IMR-90 (cell line): Measurements from ENCODE around the gene FAM234B. TPM values are rescaled to one million over a fixed set of nuclear protein-coding genes. Genes with fewer than 3 reads are reported as not detected.
A peak's percentile ranks its signal among the peaks of the same experiment; 100 is the strongest.

ENCODE experiments used
- ATAC-seq: fragments of 200-7000 bp; cut with Tn5 transposase; 2 replicates; pipeline ENCODE4 v1.9.1; 2020; ENCODE audit warnings: low read depth, mild to moderate bottlenecking, moderate library complexity
- BruUV-seq: library from RNA; stranded (reverse); fragments of 400-500 nt; replicated peaks from 2 replicates; lab custom pipeline; 2021; lab: Mats Ljungman, UMichigan
- CTCF ChIA-PET: fragments of 300-600 bp; formaldehyde crosslinking; extraction: SDS; loops from one replicate; lab custom pipeline; 2021; ENCODE audit warnings: antibody characterized with exemption; lab: Yijun Ruan, JAX
- POLR2A ChIA-PET: fragments of 300-600 bp; sonication (Branson Sonifier 250); formaldehyde crosslinking; loops from one replicate; lab custom pipeline; 2022; ENCODE audit warnings: antibody characterized with exemption; ENCODE audit not compliant: unreplicated experiment; lab: Charles Lee
- DNase-seq: peaks from one replicate; pipeline ENCODE4 v3.0.0; 2013
- H2AFZ ChIP-seq: replicated peaks from 2 replicates; pipeline ENCODE3; 2013; ENCODE audit warnings: low read length, mild to moderate bottlenecking; ENCODE audit not compliant: poor library complexity
- H2AK5ac ChIP-seq: 2 replicates; pipeline ENCODE4 v1.6.1; 2013; ENCODE audit warnings: low read depth, low read length, inconsistent platforms
- H2AK9ac ChIP-seq: replicated peaks from 2 replicates; pipeline ENCODE3; 2013; ENCODE audit warnings: mild to moderate bottlenecking, low read depth, low read length, moderate library complexity; ENCODE audit not compliant: poor library complexity
- H2BK120ac ChIP-seq: 2 replicates; pipeline ENCODE4 v1.6.1; 2013; ENCODE audit warnings: low read depth, low read length, inconsistent platforms
- H2BK15ac ChIP-seq: 3 replicates; pipeline ENCODE4 v1.6.1; 2013; ENCODE audit warnings: low read depth, low read length, inconsistent platforms
- H2BK20ac ChIP-seq: 2 replicates; pipeline ENCODE4 v1.6.1; 2013; ENCODE audit warnings: low read depth, mild to moderate bottlenecking, inconsistent platforms, low read length, moderate library complexity
- H2BK5ac ChIP-seq: 2 replicates; pipeline ENCODE4 v1.6.1; 2013; ENCODE audit warnings: mild to moderate bottlenecking, low read depth, low read length, inconsistent platforms; ENCODE audit not compliant: poor library complexity, severe bottlenecking
- H3K14ac ChIP-seq: replicated peaks from 2 replicates; pipeline ENCODE4 v1.6.1; 2013; ENCODE audit warnings: low read depth, low read length, inconsistent platforms
- H3K18ac ChIP-seq: 2 replicates; pipeline ENCODE4 v1.6.1; 2013; ENCODE audit warnings: low read depth, low read length, control low read depth
- H3K23ac ChIP-seq: 2 replicates; pipeline ENCODE4 v1.6.1; 2013; ENCODE audit warnings: low read depth, low read length, inconsistent platforms
- H3K27ac ChIP-seq: 2 replicates; pipeline ENCODE4 v1.5.1; 2013; ENCODE audit warnings: mild to moderate bottlenecking, control low read depth, low read length; ENCODE audit not compliant: insufficient read depth
- H3K27me3 ChIP-seq: 2 replicates; pipeline ENCODE4 v1.6.1; 2013; ENCODE audit warnings: low read length; ENCODE audit not compliant: control insufficient read depth, insufficient read depth
- H3K36me3 ChIP-seq: 2 replicates; pipeline ENCODE4 v1.6.1; 2013; ENCODE audit warnings: low read length, mixed read lengths; ENCODE audit not compliant: control insufficient read depth, insufficient read depth
- H3K4ac ChIP-seq: 2 replicates; pipeline ENCODE4 v1.6.1; 2013; ENCODE audit warnings: low read depth, low read length, inconsistent platforms
- H3K4me1 ChIP-seq: 2 replicates; pipeline ENCODE4 v1.6.1; 2013; ENCODE audit warnings: low read length, mixed read lengths; ENCODE audit not compliant: control insufficient read depth, insufficient read depth
- H3K4me2 ChIP-seq: 2 replicates; pipeline ENCODE4 v1.6.1; 2013; ENCODE audit warnings: low read depth, mild to moderate bottlenecking, control low read depth, low read length, moderate library complexity
- H3K4me3 ChIP-seq: 2 replicates; pipeline ENCODE4 v1.5.1; 2013; ENCODE audit warnings: low read depth, mild to moderate bottlenecking, control low read depth, low read length, moderate library complexity; ENCODE audit not compliant: insufficient read depth
- H3K56ac ChIP-seq: 2 replicates; pipeline ENCODE4 v1.6.1; 2013; ENCODE audit warnings: low read length, inconsistent platforms; ENCODE audit not compliant: insufficient read depth; ENCODE audit errors: extremely low read depth
- H3K79me1 ChIP-seq, 2 experiments: 2 replicates each; pipeline ENCODE4 v1.6.1; 2013; ENCODE audit warnings: low read length in 2 of 2, inconsistent platforms in 1 of 2, low read depth in 1 of 2
- H3K9ac ChIP-seq: 2 replicates; pipeline ENCODE4 v1.6.1; 2013; ENCODE audit warnings: low read depth, low read length, control low read depth
- H3K9me1 ChIP-seq: 2 replicates; pipeline ENCODE4 v1.6.1; 2013; ENCODE audit warnings: low read length, inconsistent platforms; ENCODE audit not compliant: insufficient read depth
- H3K9me3 ChIP-seq: 2 replicates; pipeline ENCODE4 v1.6.1; 2013; ENCODE audit warnings: low read length; ENCODE audit not compliant: control insufficient read depth, insufficient read depth
- H4K20me1 ChIP-seq: 2 replicates; pipeline ENCODE4 v1.6.1; 2013; ENCODE audit warnings: low read length, inconsistent platforms; ENCODE audit not compliant: insufficient read depth
- H4K5ac ChIP-seq: 2 replicates; pipeline ENCODE4 v1.6.1; 2013; ENCODE audit warnings: mild to moderate bottlenecking, low read depth, low read length, control low read depth
- H4K8ac ChIP-seq, 2 experiments: 2 replicates each; pipeline ENCODE4 v1.6.1; 2013; ENCODE audit warnings: low read depth in 2 of 2, low read length in 2 of 2, control low read depth in 1 of 2, inconsistent platforms in 1 of 2
- H4K91ac ChIP-seq: 2 replicates; pipeline ENCODE4 v1.6.1; 2013; ENCODE audit warnings: low read depth, low read length, inconsistent platforms; ENCODE audit not compliant: insufficient read depth
- CHD1 ChIP-seq: IDR thresholded peaks from 2 replicates; pipeline ENCODE4 v1.6.1; 2012; ENCODE audit warnings: low read depth, low read length, improper control_type of control experiment
- CTCF ChIP-seq: conservative IDR thresholded peaks from 2 replicates; pipeline ENCODE4 v1.5.1; 2012; ENCODE audit warnings: mild to moderate bottlenecking, low read depth, low read length, improper control_type of control experiment
- MAZ ChIP-seq: IDR thresholded peaks from 2 replicates; pipeline ENCODE4 v1.6.1; 2012; ENCODE audit warnings: low read depth, mild to moderate bottlenecking, low read length, improper control_type of control experiment, moderate library complexity, borderline replicate concordance
- MXI1 ChIP-seq: IDR thresholded peaks from 2 replicates; pipeline ENCODE4 v1.6.1; 2012; ENCODE audit warnings: low read depth, mild to moderate bottlenecking, low read length, moderate library complexity, borderline replicate concordance
- SMC3 ChIP-seq: fragments of 150-350 bp; IDR thresholded peaks from 2 replicates; pipeline ENCODE4 v1.6.1; 2016; ENCODE audit warnings: low read depth, mild to moderate bottlenecking, antibody characterized with exemption, low read length, moderate library complexity
- USF2 ChIP-seq: fragments of 150-350 bp; IDR thresholded peaks from 2 replicates; pipeline ENCODE4 v1.6.1; 2017; ENCODE audit warnings: mild to moderate bottlenecking, antibody characterized with exemption, low read length, low read depth
- WGBS, 2 experiments: methylation state at CpG; one replicate each; pipeline versions ENCODE4 v1.1.5 to v1.1.7; 2013; ENCODE audit warnings: missing lambda C conversion rate in 2 of 2; ENCODE audit not compliant: insufficient read length in 1 of 2; ENCODE audit errors: extremely low coverage in 2 of 2; 5-methylcytosine and 5-hydroxymethylcytosine counted together
- dilution Hi-C: fragments of 300-500 bp; cut with HindIII; formaldehyde crosslinking; loops from one replicate; pipeline ENCODE4 v1.14.3; 2018; ENCODE audit warnings: low sequenced_read_pairs; ENCODE audit not compliant: unreplicated experiment
- in situ Hi-C: fragments of 300-500 bp; cut with MboI; formaldehyde crosslinking; loops from 3 replicates; pipeline ENCODE4 v1.14.3; 2019; ENCODE audit warnings: low sequenced_read_pairs, inconsistent platforms, mixed read lengths
- intact Hi-C: fragments of 100-400 bp; cut with micrococcal nuclease; formaldehyde crosslinking; loops from 2 replicates; pipeline ENCODE4 v1.10.0; 2022
- polyA plus RNA-seq, 3 experiments: library from polyadenylated mRNA; depleted of rRNA; stranded (reverse); fragments of >200 nt; gene quantifications; 2 replicates each; pipeline ENCODE4 v1.2.3, GENCODE V29; 2012; ENCODE audit warnings: low replicate concordance in 1 of 3
- total RNA-seq: library from RNA; depleted of rRNA; stranded (reverse); fragments of >200 nt; gene quantifications from 2 replicates; pipeline ENCODE4 v1.2.3, GENCODE V29; 2012
- TF ChIP-seq, protein P1 (sequence below): fragments of 150-350 bp; IDR thresholded peaks from 2 replicates; pipeline ENCODE4 v1.6.1; 2016; ENCODE audit warnings: low read depth, mild to moderate bottlenecking, low read length, moderate library complexity, borderline replicate concordance

FAM234B gene
- total and polyA plus RNA-seq, 2 of the 4 experiments (the other 2 are of a cell fraction), result 3.6 to 8.6 TPM

GRCh38 chr12:12998248-12998647 lies 45.9 kb upstream of the FAM234B start:
- peak overlapping the region; percentile 97; the same call in 1 of the 2 replicates for H3K4me3 ChIP-seq
- TF ChIP-seq SMC3, result no peak
- no peak for TF ChIP-seq MAZ
- TF ChIP-seq, protein P1, sequence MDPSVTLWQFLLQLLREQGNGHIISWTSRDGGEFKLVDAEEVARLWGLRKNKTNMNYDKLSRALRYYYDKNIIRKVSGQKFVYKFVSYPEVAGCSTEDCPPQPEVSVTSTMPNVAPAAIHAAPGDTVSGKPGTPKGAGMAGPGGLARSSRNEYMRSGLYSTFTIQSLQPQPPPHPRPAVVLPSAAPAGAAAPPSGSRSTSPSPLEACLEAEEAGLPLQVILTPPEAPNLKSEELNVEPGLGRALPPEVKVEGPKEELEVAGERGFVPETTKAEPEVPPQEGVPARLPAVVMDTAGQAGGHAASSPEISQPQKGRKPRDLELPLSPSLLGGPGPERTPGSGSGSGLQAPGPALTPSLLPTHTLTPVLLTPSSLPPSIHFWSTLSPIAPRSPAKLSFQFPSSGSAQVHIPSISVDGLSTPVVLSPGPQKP, result no peak
- no peak for TF ChIP-seq USF2
- no peak for TF ChIP-seq CTCF
- TF ChIP-seq MXI1, result no peak
- no peak for TF ChIP-seq CHD1
- no peak overlapping the region for H2AK9ac ChIP-seq
- no peak overlapping the region for H2BK20ac ChIP-seq
- H3K14ac ChIP-seq, result 0 out of 2 replicates have a peak overlapping the region, but pooled peaks have one; percentile 12
- no peak overlapping the region for H4K8ac ChIP-seq
- no peak overlapping the region for H3K56ac ChIP-seq
- ChIA-PET POLR2A (no interaction called here), CTCF (no interaction called here)
- no TSS peak for BruUV-seq
- H3K9me1 ChIP-seq, result peaks cover 17% of the 10 kb centered on the region
- H2BK120ac ChIP-seq, result no peak overlapping the region
- H3K9ac ChIP-seq, result no peak overlapping the region
- no peak for ATAC-seq
- H2AFZ ChIP-seq, result no peak overlapping the region
- no peak overlapping the region for H4K5ac ChIP-seq
- no peaks in the 10 kb centered on the region for H3K9me3 ChIP-seq
- 0 out of 2 replicates have a peak, but pooled peaks cover 2% of the 10 kb centered on the region for H3K36me3 ChIP-seq
- DNase-seq, result no peak
- no peaks in the 10 kb centered on the region for H3K27me3 ChIP-seq
- peaks cover 52 to 79% of the 10 kb centered on the region in 2 experiments for H3K79me1 ChIP-seq
- 60% methylated on average over 1 of the region's 4 CpGs; no CpG with 5 or more reads in 1 of the 2 experiments for WGBS, 2 experiments
- H3K18ac ChIP-seq, result no peak overlapping the region
- H2BK5ac ChIP-seq, result no peak overlapping the region
- H2AK5ac ChIP-seq, result no peak overlapping the region; the same call in 1 of the 2 replicates
- peaks cover 24% of the 10 kb centered on the region for H3K4me1 ChIP-seq
- dilution Hi-C loops (no loop called here), intact Hi-C loops (loop anchor here (10.0 kb wide), 1 partner anchor 1167 kb away; no protein-coding TSS in a partner anchor), in situ Hi-C loops (no loop called here)
- H3K27ac ChIP-seq, result no peak overlapping the region
- peaks cover 16% of the 10 kb centered on the region for H4K20me1 ChIP-seq
- peak overlapping the region; percentile 1; the same call in 1 of the 2 replicates for H3K23ac ChIP-seq
- H4K91ac ChIP-seq, result no peak overlapping the region
- peak overlapping the region; percentile 94 for H3K4me2 ChIP-seq
- H2BK15ac ChIP-seq, result no peak overlapping the region
- no peak overlapping the region for H3K4ac ChIP-seq
